Renal pelvis (tissue), 4 donors: ENCODE results near the gene DLGAP4. TPM values are rescaled to one million over a fixed set of nuclear protein-coding genes. Genes with fewer than 3 reads are reported as not detected.

Experiments used
- DNase-seq: peaks from one replicate; pipeline ENCODE4 v3.0.0-alpha.2; 2013
- polyA plus RNA-seq, 3 donors: library from polyadenylated mRNA; unstranded; fragments of 120-200 nt; gene quantifications; one replicate each; pipeline ENCODE4 v1.2.1, GENCODE V29; 2013; ENCODE audit not compliant: insufficient read length in 3 of 3

DLGAP4 gene
- polyA plus RNA-seq, 3 donors, result 68.8 to 72.5 (median 69.3) TPM

DNA sequence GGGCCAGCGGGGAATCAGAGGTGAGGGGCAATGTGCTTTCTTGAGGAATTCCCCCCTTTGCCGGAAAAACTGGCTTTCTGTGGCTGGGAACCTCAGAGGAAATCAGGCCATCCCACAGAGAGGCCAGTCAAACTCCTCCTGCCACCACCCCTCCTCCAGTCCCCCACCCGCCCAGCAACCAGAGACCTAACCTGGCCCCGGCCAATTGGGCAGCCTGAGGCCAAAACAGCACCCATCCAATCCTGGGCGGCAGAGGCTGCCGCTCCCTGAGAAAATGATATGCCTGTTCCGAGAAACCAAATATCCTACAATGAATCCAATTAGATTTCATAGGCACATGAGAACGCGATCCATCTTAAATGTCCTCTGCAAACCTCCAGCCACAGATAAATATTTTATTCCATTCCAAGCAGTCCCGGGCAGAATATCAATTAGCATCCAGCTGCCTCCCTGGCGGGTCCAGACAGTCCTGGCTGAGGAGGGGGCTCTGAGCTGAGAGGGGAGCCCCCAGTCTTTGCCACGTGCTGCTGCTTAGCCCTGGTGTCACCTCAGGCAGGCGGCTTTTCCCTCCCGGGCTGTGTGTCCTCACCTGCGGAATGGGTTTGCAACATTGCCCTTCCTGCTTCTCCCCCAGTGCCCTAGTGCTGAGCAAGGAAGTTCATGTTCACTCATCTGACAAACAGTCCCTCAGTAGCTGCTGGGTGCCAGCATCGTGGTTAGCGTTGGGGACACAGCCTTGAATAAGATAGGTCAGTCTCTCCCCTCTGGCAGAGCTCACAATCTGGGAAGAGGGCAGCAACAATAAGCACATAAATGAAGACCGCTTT is 95.0 kb downstream of the DLGAP4 start:
- DNase-seq, result no peak

DNA sequence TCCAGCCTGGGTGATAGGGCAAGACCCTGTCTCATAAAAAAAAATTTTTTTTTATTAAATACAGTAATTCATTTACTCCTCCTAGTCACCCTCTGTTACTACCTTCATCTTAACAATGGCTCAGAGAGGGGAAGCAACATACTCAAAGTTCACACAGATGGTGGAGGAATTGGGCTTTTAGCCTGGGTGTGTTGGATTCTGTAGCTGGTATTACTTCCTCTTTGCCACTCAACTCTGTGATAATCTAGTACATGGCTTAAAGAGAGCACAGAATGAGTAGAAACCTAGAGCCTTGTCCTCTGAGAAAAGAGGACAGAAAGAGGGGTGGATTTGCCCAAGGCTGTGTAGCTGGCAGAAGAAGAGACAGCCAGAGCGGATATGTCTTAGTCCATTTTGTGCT is 96.6 kb downstream of the DLGAP4 start:
- no peak for DNase-seq

DNA sequence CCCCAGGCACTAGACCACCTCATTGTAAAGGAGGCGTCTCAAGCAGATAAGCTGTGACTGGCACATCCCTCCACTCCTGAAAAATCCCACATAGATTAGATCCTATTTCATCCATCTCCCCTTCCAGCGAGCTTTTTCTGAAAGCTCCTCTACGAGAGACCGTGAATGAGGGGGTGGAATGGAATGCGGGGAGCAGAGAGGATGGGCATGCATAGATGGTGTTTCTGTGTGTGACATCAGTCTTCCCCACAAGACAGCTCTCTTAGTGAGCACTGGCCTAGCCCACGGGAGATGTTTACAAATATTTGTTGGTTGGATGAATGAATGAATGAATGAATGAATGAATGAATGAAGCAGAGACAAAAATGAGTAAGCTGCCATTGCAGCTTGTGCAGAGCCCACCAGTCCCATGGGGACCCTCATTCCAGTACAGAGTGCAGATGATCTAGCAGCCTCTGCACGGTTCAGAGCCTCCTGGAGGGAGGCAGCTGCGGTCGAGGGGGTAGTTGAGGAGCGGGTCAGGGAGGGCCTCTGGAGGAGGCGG is 98.4 kb downstream of the DLGAP4 start:
- no peak for DNase-seq

- DNase-seq, result no peak
Observed at GRCh38 chr20:36405255-36405654, 99.1 kb downstream of the DLGAP4 start.

DNA sequence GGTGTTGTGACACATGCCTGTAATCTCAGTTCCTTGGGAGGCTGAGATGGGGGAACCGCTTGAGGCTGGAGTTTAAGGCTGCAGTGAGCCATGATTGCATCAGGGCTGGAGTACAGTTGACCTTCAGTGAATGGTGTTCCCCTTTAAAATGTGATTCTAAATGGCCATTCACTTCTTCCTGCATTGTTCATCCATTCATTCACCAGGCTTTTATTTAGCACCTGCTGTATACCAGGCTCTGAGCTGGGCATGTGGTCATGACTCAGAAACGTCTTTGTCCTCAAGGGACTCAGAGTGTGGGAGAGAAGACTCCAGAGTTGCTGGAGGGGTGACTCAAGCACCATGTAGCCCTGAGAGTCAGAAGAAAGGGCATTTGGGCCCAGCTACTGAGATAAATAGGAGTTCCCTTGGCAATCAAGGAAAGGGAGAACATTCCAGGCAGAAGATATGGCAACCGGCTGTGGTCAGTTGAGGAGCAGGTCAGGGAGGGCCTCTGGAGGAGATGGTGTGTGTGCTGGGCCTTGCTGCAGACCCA is 101.1 kb downstream of the DLGAP4 start:
- no peak for DNase-seq

DNA sequence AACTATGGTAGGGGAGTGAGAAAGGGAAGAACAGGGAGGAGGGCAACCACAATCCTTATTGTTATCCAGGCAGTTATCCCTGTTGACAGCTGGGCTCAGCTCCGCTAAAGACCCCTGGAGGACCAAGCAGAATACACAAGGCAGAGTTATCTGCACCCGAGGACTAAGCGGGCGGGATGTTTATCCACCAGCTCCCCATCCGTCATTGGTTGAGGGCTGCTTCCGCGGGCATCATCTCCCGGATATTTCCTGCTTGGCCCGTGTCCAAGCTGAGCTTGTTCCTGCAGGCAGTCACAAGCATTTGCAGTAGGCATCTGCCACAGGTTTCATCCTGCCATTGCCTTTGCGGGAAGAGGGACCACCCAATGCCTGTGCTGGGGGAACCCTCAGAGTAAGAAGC is 102.1 kb downstream of the DLGAP4 start:
- DNase-seq, result no peak

DNA sequence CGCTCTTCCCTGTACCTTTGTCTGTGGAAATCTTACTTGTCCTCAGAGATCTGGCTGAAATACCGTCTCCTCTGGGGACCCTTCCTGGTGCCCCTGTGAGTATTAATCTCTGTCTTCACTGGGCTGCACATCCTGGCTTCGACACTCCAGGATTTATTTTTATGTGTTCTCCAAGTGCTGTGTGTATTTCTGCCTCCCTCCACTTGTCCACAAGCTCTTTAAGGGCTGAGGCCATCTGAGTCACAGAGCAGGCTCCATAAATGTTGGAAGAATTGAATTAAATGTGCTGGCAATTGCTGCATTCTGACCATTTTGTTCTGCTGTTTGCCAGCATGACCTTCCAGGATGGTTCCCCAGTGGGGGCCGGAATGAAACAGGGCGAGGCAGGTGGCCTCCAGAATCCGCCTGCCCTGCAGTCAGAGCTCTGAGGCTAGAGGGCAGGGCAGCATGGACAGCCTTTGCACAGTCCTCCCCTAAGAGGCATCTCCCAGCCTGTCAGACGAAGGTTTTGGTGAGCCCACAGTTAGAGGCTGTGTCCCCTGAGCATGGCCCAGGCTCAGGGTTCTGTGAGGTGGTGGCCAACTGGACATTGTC is 105.8 kb downstream of the DLGAP4 start:
- DNase-seq, result no peak

DNA sequence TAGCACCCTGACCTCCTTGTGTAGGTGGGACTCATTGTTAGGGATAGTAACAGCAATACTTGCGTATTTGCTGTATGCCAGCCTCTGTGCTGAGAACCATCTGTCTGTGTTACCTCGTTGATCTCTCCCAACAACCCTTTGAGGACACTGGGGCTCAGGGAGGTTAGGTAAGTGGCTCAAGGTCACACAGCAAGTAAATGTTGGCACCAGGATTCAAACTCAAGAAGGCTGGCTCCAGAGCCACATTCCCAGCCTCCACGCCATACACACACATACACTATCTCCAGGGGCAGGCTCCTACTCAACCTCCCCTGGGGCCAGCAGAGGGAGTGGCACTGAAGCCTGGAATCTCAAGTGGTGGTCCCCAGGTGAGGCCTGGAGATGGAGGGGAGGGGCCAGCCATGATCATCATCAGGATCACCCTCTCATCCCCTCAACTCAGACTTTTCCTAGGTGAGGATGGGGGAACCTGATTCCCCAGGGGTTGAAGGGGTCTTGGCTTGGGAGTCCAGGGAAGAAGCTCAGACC is 109.4 kb downstream of the DLGAP4 start:
- no peak for DNase-seq

DNA sequence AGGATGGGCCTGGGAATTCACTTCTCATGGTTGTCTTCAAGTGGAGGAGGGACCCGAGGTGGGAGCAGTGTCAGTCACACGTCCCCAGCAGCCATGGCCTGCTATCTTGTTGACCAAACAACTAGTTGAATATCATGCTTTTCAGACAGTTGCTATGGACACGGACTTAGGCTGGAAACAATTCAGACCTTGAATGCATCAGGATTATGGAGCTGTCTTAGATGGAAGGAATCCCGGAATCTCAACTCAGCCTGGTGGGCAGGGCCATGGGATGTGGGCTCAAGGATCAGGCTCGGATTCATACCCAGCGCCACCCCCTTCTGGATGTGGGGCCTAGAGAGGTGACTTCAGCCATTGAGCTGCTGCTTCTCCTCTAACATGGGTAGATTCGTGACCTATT is 112.6 kb downstream of the DLGAP4 start:
- no peak for DNase-seq

DNA sequence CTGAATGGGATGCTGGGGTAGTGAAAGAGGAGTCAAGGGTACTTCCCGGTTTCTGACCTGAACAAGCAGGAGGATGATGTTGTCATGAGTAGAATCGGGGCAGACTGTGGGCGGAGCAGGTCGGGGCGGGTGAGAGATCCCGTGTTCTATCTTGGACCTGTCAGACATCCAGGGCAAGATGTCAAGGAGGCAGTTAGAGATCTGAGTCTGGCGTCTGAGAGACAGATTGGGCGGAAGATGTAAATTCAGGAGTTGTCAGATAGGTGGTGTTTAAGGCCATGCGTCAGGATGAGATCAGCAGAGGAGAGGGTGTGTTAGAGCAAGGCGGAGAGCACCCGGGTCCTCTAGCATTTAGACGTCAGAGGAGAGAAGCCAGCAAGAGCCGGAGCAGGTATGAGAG is 115.5 kb downstream of the DLGAP4 start:
- DNase-seq, result no peak

- no peak for DNase-seq
Observed at GRCh38 chr20:36424314-36424713, 118.2 kb downstream of the DLGAP4 start.

DNA sequence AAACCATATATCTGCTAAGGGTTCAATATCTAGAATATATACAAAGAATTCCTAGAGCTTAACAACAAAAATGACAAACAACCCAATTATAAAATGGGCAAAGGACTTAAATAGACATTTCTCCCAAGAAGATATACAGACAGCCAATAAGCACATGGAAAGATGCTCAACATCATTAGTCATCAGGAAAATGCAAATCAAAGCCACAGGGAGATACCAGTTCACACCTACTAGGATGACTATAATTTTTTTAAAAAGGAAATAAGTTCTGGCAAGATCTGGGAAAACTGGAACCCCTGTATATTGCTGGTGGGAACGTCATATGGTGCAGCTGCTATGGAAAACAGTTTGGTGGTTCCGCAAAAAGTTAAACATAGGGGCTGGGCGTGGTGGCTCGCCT is 119.0 kb downstream of the DLGAP4 start:
- no peak for DNase-seq

- no peak for DNase-seq
Observed at GRCh38 chr20:36431604-36432003, 125.5 kb downstream of the DLGAP4 start.

DNA sequence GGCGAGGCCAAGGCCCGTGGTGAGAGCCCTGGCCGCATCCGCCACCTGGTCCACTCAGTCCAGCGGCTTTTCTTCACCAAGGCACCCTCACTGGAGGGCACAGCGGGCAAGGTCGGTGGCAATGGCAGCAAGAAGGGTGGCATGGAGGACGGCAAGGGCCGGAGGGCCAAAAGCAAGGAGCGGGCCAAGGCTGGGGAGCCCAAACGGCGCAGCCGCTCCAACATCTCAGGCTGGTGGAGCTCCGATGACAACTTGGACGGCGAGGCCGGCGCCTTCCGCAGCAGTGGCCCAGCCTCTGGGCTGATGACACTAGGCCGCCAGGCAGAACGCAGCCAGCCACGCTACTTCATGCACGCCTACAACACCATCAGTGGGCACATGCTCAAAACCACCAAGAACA is 126.0 kb downstream of the DLGAP4 start:
- no peak for DNase-seq

GRCh38 chr20:36434383-36434782 is 128.2 kb downstream of the DLGAP4 start:
- DNase-seq, result no peak

GRCh38 chr20:36435124-36435523 is 129.0 kb downstream of the DLGAP4 start:
- no peak for DNase-seq

DNA sequence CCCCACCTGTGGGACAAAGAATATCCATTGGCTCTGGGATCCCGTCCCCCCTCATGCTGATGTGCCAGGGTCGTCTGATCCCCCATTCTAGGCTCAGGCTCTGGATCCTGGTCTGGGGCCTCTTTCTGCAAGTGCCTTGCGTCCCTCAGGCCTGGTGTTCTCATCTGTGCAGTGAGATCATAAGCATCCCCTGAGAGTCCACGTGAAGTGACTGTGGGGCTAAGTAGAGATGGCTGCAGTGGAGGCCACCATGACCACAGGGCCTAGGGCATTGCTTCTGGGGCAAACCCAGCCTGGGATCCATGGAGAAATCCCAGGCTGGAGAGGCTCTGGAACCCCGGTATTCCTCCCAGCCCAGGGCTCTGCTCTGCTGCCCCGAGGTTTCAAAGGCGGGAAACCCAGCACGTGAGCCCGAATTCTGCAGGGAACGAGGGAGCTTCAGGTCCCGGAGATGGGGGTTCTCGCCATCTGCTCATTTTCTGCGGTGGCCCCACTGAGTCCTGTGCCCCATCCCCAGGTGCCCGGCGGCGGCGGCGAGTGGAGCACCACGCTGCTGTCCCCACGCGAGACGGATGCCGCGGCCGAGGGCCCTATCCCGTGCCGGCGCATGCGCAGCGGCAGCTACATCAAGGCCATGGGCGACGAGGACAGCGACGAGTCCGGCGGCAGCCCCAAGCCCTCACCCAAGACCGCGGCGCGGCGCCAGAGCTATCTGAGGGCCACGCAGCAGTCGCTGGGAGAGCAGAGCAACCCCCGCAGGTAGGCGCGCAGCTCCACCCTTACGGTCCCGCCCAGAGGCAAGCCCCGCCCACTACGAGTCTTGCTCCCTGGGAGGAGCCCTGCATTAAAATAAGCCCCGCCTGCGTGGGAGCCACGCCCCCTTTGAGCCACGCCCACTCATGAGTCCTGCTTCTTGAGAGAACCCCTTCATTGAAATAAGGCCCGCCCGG is 129.7 kb downstream of the DLGAP4 start:
- peak; percentile 56 for DNase-seq

DNA sequence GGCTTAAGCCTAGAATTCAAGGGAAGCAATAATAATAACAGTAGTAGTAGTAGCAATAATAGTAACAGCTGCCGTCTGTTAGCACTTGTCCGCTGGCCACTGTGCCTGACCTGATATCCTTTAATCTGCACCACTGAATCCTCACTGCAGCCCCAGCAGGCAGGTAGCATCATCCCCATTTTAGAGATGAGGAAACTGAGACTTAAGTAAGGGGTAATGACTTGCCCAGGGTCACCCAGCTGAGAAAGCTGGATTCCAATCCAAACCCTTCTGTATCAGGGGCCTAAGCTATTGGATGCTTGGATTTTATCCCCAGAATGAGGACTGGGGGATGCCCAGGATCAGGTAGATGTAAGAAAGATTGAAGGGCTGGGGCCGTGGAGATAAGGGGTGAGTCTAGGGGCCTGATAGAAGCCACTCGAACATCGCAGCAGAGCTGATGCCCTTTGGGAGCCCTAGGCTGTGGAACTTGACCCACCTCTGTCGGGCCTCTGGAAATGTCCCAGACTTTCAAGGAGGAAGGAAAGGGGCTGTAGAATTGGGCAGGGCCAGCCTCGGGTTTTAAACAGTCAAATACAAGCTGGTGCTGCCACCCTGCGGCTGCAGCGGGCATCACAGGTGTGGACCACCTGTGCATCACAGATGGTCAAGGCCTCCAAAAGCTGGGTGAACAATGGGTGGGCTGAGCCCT is 133.0 kb downstream of the DLGAP4 start:
- DNase-seq, result peak; percentile 35

DNA sequence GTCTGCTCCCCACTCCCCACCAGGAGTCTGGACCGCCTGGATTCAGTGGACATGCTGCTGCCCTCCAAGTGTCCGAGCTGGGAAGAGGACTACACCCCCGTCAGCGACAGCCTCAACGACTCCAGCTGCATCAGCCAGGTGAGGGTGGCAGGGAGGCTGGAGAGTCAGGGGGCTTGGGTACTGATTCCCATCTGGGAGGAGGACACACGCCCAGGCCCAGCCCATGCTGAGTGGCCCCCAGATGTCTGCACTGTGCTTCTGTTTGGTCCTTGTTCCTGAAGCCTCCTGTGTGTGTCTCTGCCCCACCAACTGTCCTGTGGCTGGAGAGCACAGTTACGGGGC is 133.6 kb downstream of the DLGAP4 start:
- no peak for DNase-seq

DNA sequence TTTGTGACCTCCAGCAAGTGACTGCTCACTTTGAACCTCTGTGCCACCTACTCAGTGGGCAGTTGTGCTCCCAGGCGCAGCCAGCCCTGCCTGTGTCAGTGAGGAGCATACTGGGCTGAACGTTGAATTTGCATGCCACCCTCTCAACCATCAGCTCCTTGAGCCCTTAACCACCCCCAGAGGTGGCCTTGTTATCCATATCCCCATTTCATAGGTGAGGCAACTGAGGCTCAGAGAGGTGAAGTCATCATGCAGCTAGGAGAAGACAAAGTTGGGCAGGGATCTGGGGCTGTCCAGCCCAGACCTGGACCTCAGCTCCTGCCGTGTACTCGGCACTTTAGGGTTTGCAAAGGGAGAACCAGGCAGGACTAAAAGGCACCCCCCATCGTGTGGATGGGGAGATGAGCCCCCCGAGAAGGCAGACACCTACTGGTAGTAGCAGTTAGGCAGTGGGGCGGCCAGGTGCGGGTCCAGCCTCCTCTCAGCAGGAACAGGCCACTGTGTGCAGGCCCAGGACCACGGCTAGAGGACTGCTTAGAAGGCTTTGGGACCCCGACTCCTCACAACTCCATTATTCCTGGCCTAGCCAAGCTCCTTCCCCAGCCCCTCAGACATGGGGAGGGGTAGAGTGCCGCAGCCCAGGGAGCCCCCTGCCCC is 134.4 kb downstream of the DLGAP4 start:
- DNase-seq, result no peak

- DNase-seq, result no peak
Observed at GRCh38 chr20:36441027-36441414, 134.9 kb downstream of the DLGAP4 start.
